GM13976 (cell line): ENCODE results near the gene OXCT1.

Experiments
- DNase-seq: peaks from one replicate; pipeline ENCODE4 v3.0.0; 2012; ENCODE audit warnings: low spot score
- CTCF ChIP-seq: IDR thresholded peaks from 2 replicates; pipeline ENCODE4 v1.5.1; 2012; ENCODE audit warnings: borderline replicate concordance, mild to moderate bottlenecking; ENCODE audit not compliant: insufficient read depth; ENCODE audit errors: extremely low read depth, missing control alignments, control extremely low read depth
- in situ Hi-C: fragments of 300-500 bp; cut with MboI; formaldehyde crosslinking; loops from one replicate; pipeline ENCODE4 v1.12.0; 2022; ENCODE audit warnings: low sequenced_read_pairs, mixed read lengths, inconsistent platforms; ENCODE audit not compliant: unreplicated experiment

OXCT1 gene

GRCh38 chr5:41832430-41832829, 37.8 kb downstream of the OXCT1 start:
- TF ChIP-seq CTCF: no peak
- in situ Hi-C loops: loop anchor here (10.0 kb wide), 1 partner anchor 118 kb away; no protein-coding TSS in a partner anchor
- no peak for DNase-seq

- no peak for TF ChIP-seq CTCF
- in situ Hi-C loops: loop anchor here (10.0 kb wide), 1 partner anchor 116 kb away; no protein-coding TSS in a partner anchor
- DNase-seq: no peak
Observed at GRCh38 chr5:41831155-41831554, 39.1 kb downstream of the OXCT1 start.

- in situ Hi-C loops: no loop called here
- DNase-seq: no peak
- TF ChIP-seq CTCF: no peak
Observed at GRCh38 chr5:41827792-41828191, 42.4 kb downstream of the OXCT1 start.

GRCh38 chr5:41822036-41822435, 48.2 kb downstream of the OXCT1 start:
- DNase-seq: no peak
- TF ChIP-seq CTCF: no peak
- in situ Hi-C loops: no loop called here

DNA sequence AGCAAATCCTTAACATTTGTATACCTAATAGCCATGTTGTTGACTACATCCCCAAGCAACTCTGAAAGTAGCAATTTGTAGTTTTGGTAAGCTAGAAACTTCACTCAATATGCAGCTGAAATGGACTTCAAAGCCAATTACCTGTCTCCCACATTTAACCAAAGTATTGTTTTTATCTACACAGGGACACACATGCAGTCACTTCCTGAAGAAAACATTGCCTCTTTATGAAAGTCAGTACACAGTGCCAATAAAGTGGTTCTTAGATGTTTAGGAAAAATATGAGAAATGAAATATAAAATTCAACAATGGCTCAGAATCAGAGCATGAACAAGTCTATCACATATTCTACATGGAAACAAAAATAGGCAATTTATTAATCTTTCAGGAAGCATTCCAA, 49.2 kb downstream of the OXCT1 start:
- in situ Hi-C loops: no loop called here
- DNase-seq: no peak
- TF ChIP-seq CTCF: no peak

DNA sequence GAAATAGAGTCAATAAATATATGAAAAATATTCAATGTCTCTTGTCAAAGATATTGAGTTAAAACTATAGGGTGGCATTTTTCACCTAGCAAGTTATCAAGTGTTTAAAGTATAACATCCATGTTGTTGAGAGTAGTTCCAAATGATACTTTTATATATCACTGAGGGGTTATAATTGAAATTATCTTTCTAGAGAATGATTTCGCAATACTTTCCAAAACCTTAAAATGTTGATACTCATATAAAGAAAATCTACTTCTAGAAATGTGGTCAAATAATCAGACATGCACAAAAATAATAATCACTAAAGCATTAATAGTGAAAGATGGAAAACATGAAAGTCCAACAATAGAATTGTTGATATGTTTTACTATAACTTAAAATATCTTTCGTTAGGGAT, 50.1 kb downstream of the OXCT1 start:
- no peak for TF ChIP-seq CTCF
- in situ Hi-C loops: no loop called here
- DNase-seq: no peak
